DND-41 (cell line): ENCODE data around the gene RFNG.

Source experiments
- CTCF ChIP-seq: IDR thresholded peaks from 2 replicates; pipeline ENCODE4 v1.5.1; 2012; ENCODE audit warnings: borderline replicate concordance, low read length, moderate library complexity, mild to moderate bottlenecking; ENCODE audit not compliant: poor library complexity, severe bottlenecking; ENCODE audit errors: extremely low read depth
- EZH2 ChIP-seq: IDR thresholded peaks from 3 replicates; pipeline ENCODE4 v1.6.1; 2012; ENCODE audit warnings: borderline replicate concordance, low read depth, mild to moderate bottlenecking, moderate library complexity, low read length, inconsistent platforms; ENCODE audit not compliant: severe bottlenecking

GRCh38 chr17:82047914-82048570, 3.6 kb downstream of the RFNG start:
- TF ChIP-seq CTCF (no peak), EZH2 (no peak)
